Osteocyte (in vitro differentiated cells): ENCODE data around the gene PLXNA4. TPM values are rescaled to one million over a fixed set of nuclear protein-coding genes. Genes with fewer than 3 reads are reported as not detected.

Experiments
- DNase-seq: peaks from one replicate; pipeline ENCODE4 v3.0.0; 2021; ENCODE audit warnings: mixed read lengths; ENCODE audit not compliant: unreplicated experiment; ENCODE audit errors: extremely low spot score
- H3K27ac Mint-ChIP-seq: one replicate; pipeline ENCODE4 v1.8.0; 2021; ENCODE audit warnings: mild to moderate bottlenecking, mixed read lengths; ENCODE audit not compliant: unreplicated experiment
- H3K27me3 Mint-ChIP-seq: one replicate; pipeline ENCODE4 v1.8.0; 2021; ENCODE audit warnings: mixed read lengths; ENCODE audit not compliant: unreplicated experiment
- H3K36me3 Mint-ChIP-seq: one replicate; pipeline ENCODE4 v1.8.0; 2021; ENCODE audit warnings: mixed read lengths; ENCODE audit not compliant: unreplicated experiment
- H3K4me1 Mint-ChIP-seq: one replicate; pipeline ENCODE4 v1.8.0; 2021; ENCODE audit warnings: mixed read lengths; ENCODE audit not compliant: unreplicated experiment
- H3K4me3 Mint-ChIP-seq: one replicate; pipeline ENCODE4 v1.8.0; 2021; ENCODE audit warnings: mild to moderate bottlenecking, moderate library complexity, mixed read lengths; ENCODE audit not compliant: unreplicated experiment
- H3K9me3 Mint-ChIP-seq: one replicate; pipeline ENCODE4 v1.8.0; 2021; ENCODE audit warnings: mixed read lengths; ENCODE audit not compliant: unreplicated experiment
- total RNA-seq: library from RNA; stranded (reverse); gene quantifications from 2 replicates; pipeline ENCODE4 v1.2.1, GENCODE V29; 2021
- TF ChIP-seq, protein P1 (sequence below): fragments of 200-600 bp; sonication (generic); IDR thresholded peaks from 2 replicates; pipeline ENCODE4 v1.5.0; 2021; ENCODE audit warnings: antibody characterized with exemption, mild to moderate bottlenecking, moderate library complexity

PLXNA4 gene
- total RNA-seq, 1 donor from 2014 or later: 59.0 TPM

GRCh38 chr7:132485136-132485535 is 91.1 kb downstream of the PLXNA4 start:
- H3K27me3 Mint-ChIP-seq: no peaks in the 10 kb centered on the region
- no peak for DNase-seq
- H3K36me3 Mint-ChIP-seq: peaks cover 39% of the 10 kb centered on the region
- no peak overlapping the region for H3K27ac Mint-ChIP-seq
- peaks cover 22% of the 10 kb centered on the region for H3K4me1 Mint-ChIP-seq
- H3K9me3 Mint-ChIP-seq: no peaks in the 10 kb centered on the region
- TF ChIP-seq, protein P1, sequence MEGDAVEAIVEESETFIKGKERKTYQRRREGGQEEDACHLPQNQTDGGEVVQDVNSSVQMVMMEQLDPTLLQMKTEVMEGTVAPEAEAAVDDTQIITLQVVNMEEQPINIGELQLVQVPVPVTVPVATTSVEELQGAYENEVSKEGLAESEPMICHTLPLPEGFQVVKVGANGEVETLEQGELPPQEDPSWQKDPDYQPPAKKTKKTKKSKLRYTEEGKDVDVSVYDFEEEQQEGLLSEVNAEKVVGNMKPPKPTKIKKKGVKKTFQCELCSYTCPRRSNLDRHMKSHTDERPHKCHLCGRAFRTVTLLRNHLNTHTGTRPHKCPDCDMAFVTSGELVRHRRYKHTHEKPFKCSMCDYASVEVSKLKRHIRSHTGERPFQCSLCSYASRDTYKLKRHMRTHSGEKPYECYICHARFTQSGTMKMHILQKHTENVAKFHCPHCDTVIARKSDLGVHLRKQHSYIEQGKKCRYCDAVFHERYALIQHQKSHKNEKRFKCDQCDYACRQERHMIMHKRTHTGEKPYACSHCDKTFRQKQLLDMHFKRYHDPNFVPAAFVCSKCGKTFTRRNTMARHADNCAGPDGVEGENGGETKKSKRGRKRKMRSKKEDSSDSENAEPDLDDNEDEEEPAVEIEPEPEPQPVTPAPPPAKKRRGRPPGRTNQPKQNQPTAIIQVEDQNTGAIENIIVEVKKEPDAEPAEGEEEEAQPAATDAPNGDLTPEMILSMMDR: no peak
- no peak overlapping the region for H3K4me3 Mint-ChIP-seq

- Mint-ChIP-seq H3K27ac (no peak overlapping the region), H3K9me3 (no peaks in the 10 kb centered on the region), H3K36me3 (peaks cover 24% of the 10 kb centered on the region), H3K4me3 (no peak overlapping the region), H3K4me1 (peaks cover 18% of the 10 kb centered on the region), H3K27me3 (no peaks in the 10 kb centered on the region)
- TF ChIP-seq, protein P1: no peak
- no peak for DNase-seq
Observed at GRCh38 chr7:132482866-132483265, 93.4 kb downstream of the PLXNA4 start.

GRCh38 chr7:132480534-132480933 is 95.7 kb downstream of the PLXNA4 start:
- no peaks in the 10 kb centered on the region for H3K9me3 Mint-ChIP-seq
- no peak for DNase-seq
- no peak overlapping the region for H3K4me3 Mint-ChIP-seq
- TF ChIP-seq, protein P1: no peak
- H3K36me3 Mint-ChIP-seq: peaks cover 19% of the 10 kb centered on the region
- no peak overlapping the region for H3K27ac Mint-ChIP-seq
- peaks cover 15% of the 10 kb centered on the region for H3K27me3 Mint-ChIP-seq
- H3K4me1 Mint-ChIP-seq: peaks cover 4% of the 10 kb centered on the region

DNA sequence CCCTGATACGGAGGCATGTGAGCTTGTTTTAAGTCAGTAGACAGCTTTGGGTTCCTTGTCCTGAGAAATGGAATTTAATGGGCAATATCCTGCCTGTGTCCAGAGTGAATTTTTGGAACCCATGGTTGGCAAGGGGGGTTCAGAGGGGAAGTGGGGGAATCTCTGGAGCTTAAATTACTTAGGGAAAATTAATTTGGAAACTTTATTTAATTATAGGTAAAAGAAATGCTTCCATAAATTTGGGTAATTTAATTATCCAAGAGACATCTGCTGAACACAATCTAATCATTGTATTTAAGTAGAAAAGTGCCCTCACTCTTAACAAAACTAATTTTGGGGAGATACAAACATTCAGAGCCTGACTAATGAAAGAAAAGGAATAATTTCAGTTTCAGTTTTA is 99.7 kb downstream of the PLXNA4 start:
- peaks cover 25% of the 10 kb centered on the region for H3K27me3 Mint-ChIP-seq
- H3K4me1 Mint-ChIP-seq: peaks cover 37% of the 10 kb centered on the region

GRCh38 chr7:132475669-132476116 is 100.6 kb downstream of the PLXNA4 start:
- no peak for DNase-seq
- H3K27me3 Mint-ChIP-seq: peaks cover 25% of the 10 kb centered on the region
- TF ChIP-seq, protein P1: no peak

More for the DNA sequence above, 99.7 kb downstream of the PLXNA4 start:
- no peaks in the 10 kb centered on the region for H3K9me3 Mint-ChIP-seq
- no peak for DNase-seq
- no peak overlapping the region for H3K27ac Mint-ChIP-seq
- peaks cover 5% of the 10 kb centered on the region for H3K36me3 Mint-ChIP-seq
- no peak overlapping the region for H3K4me3 Mint-ChIP-seq
- TF ChIP-seq, protein P1: no peak

More at GRCh38 chr7:132475669-132476116, 100.6 kb downstream of the PLXNA4 start:
- Mint-ChIP-seq H3K27ac (no peak overlapping the region), H3K36me3 (peaks cover 9% of the 10 kb centered on the region), H3K9me3 (no peaks in the 10 kb centered on the region), H3K4me1 (peaks cover 41% of the 10 kb centered on the region), H3K4me3 (no peak overlapping the region)
